ENCODE measurements around the gene PLXNC1. TPM values are rescaled to one million over a fixed set of nuclear protein-coding genes. Genes with fewer than 3 reads are reported as not detected.

PLXNC1 gene
- total and polyA plus RNA-seq, 4 donors = 0.71 to 12.0 (median 3.3) TPM

GRCh38 chr12:94169966-94170689 lies 21.8 kb downstream of the PLXNC1 start:
- no peaks in the 10 kb centered on the region for H3K27me3 ChIP-seq (ENCODE audit: control insufficient read depth in 4 of 4, insufficient read depth in 4 of 4, low read length in 3 of 4)
- WGBS = 77% methylated on average over 6 of the region's 6 CpGs
- peaks cover 0 to 3% (median 0%) of the 10 kb centered on the region in 4 donors for H3K4me1 ChIP-seq (ENCODE audit: control insufficient read depth in 4 of 4, insufficient read depth in 4 of 4, low read length in 3 of 4)
- no peak overlapping the region for H3K27ac ChIP-seq (ENCODE audit: low read depth in 1 of 2, low read length in 2 of 2)
- no peak for DNase-seq (ENCODE audit: low spot score)
- TF ChIP-seq HNF4G (IDR thresholded peaks at IDR 0.05) = no peak
- TF ChIP-seq JUND (IDR thresholded peaks at IDR 0.05) = no peak
- no peak for TF ChIP-seq FOXA2 (IDR thresholded peaks at IDR 0.05)
- TF ChIP-seq HNF4A (conservative IDR thresholded peaks at IDR 0.05) = no peak
- no peak for TF ChIP-seq ATF3 (IDR thresholded peaks at IDR 0.05)
- TF ChIP-seq NR2F2 (IDR thresholded peaks at IDR 0.05) = no peak
- no peak for TF ChIP-seq EGR1 (IDR thresholded peaks at IDR 0.05; ENCODE audit: low read depth in 2 of 2)
- no peak for TF ChIP-seq TAF1 (conservative IDR thresholded peaks at IDR 0.05)
- TF ChIP-seq CTCF (IDR thresholded peaks at IDR 0.05; ENCODE audit: low read depth, low read length, missing input control) = no peak
- no peak for TF ChIP-seq FOXA1 (IDR thresholded peaks at IDR 0.05)
- TF ChIP-seq GABPA (IDR thresholded peaks at IDR 0.05 in 1 of 2, conservative IDR thresholded peaks at IDR 0.05 in 1 of 2) = no peak
- TF ChIP-seq RXRA (IDR thresholded peaks at IDR 0.05) = no peak
- TF ChIP-seq SP1 (IDR thresholded peaks at IDR 0.05) = no peak
- H3K4me3 ChIP-seq (ENCODE audit: low read depth in 1 of 3, low read length in 3 of 3) = no peak overlapping the region
- H3K36me3 ChIP-seq (ENCODE audit: control insufficient read depth in 4 of 4, insufficient read depth in 3 of 4, low read depth in 1 of 4, low read length in 3 of 4) = no peaks in the 10 kb centered on the region
- H3K9ac ChIP-seq (ENCODE audit: low read depth in 1 of 2, low read length in 2 of 2) = no peak overlapping the region
- H3K9me3 ChIP-seq (ENCODE audit: control insufficient read depth in 4 of 4, low read length in 3 of 4) = no peaks in the 10 kb centered on the region

GRCh38 chr12:94170690-94171594 lies 22.6 kb downstream of the PLXNC1 start:
- H3K27ac ChIP-seq (ENCODE audit: low read depth in 1 of 2, low read length in 2 of 2) = no peak overlapping the region
- no peaks in the 10 kb centered on the region for H3K9me3 ChIP-seq (ENCODE audit: control insufficient read depth in 4 of 4, low read length in 3 of 4)
- no peak for TF ChIP-seq SP1 (IDR thresholded peaks at IDR 0.05)
- TF ChIP-seq REST (IDR thresholded peaks at IDR 0.05) = no peak
- no peak for TF ChIP-seq JUND (IDR thresholded peaks at IDR 0.05)
- TF ChIP-seq FOXA1 (IDR thresholded peaks at IDR 0.05) = no peak
- H3K9ac ChIP-seq (ENCODE audit: low read depth in 1 of 2, low read length in 2 of 2) = no peak overlapping the region
- WGBS = 78% methylated on average over 14 of the region's 14 CpGs
- no peak overlapping the region for H3K4me3 ChIP-seq (ENCODE audit: low read depth in 1 of 3, low read length in 3 of 3)
- H3K36me3 ChIP-seq (ENCODE audit: control insufficient read depth in 4 of 4, insufficient read depth in 3 of 4, low read depth in 1 of 4, low read length in 3 of 4) = no peaks in the 10 kb centered on the region
- peaks cover 0 to 3% (median 0%) of the 10 kb centered on the region in 4 donors for H3K4me1 ChIP-seq (ENCODE audit: control insufficient read depth in 4 of 4, insufficient read depth in 4 of 4, low read length in 3 of 4)
- H3K27me3 ChIP-seq (ENCODE audit: control insufficient read depth in 4 of 4, insufficient read depth in 4 of 4, low read length in 3 of 4) = no peaks in the 10 kb centered on the region
- DNase-seq (ENCODE audit: low spot score) = no peak
